ENCODE measurements around the gene SULT1A3.

- TF ChIP-seq POLR2A (IDR thresholded peaks at IDR 0.05) (no peak), CTCF (IDR thresholded peaks at IDR 0.05) (no peak)
These were observed 14.8 kb upstream of the SULT1A3 start for GRCh38 chr16:30184096-30184890.

Measured in uterus (tissue), 2 donors.